ENCODE data around the gene CHTOP.
A peak's percentile ranks its signal among the peaks of the same experiment; 100 is the strongest.

CHTOP gene

DNA sequence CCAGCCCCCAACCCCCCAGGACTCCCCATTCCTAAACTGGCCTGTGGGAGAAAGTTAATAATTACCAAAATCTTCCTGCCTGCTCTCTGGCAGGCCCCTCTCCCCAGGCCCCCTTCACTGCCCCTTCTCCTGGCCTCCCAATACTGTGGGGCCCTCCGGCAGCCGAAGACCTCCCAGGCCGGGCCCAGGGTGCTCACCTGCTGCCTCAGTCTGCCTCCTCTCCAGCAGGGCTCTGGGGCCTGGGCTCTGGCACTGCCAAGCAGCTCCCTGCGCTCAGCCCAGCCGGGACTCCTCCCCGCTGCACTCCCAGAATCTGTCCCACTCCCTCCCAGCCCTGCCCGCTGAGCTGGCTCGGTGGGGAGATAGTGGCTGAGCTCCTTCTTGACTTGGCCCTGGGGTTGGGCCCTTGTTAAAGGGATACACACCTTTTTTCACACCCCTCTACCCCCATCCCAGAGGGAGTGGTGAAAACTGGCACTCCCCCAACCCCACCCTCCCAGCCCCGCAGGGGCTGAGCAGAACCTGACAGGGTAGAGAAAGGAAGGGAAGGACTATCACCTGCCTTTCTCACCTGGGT lies 21.0 kb upstream of the CHTOP start, which contains the start of gene S100A16:
S100A16 (minus strand) TSS at position 383 of the 577 bp plus-strand sequence. CDS start 4,986 bp downstream, outside the sequence.
- DNase-seq (ENCODE audit: low read depth in 2 of 2), result no peak

DNA sequence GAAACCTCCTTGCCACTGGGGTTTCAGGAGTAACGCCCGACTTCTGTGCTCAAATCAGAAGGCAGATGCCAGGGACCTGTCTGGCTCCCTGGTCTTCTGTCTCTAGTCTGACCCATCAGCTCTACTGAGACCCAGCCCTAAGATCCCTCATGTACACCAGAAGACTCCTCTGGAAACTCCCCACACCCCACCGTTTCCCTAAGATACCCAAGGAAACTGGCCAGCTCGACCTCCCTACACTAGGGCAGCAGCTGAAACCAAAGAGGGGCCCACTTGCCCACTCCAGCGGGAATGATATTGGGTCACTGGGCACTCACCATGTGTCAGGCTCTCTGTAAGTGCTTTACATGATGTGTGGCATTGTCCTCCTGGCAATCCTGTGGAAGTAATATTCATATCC lies 20.5 kb upstream of the CHTOP start:
- no peak for DNase-seq (ENCODE audit: low read depth in 2 of 2)

DNA sequence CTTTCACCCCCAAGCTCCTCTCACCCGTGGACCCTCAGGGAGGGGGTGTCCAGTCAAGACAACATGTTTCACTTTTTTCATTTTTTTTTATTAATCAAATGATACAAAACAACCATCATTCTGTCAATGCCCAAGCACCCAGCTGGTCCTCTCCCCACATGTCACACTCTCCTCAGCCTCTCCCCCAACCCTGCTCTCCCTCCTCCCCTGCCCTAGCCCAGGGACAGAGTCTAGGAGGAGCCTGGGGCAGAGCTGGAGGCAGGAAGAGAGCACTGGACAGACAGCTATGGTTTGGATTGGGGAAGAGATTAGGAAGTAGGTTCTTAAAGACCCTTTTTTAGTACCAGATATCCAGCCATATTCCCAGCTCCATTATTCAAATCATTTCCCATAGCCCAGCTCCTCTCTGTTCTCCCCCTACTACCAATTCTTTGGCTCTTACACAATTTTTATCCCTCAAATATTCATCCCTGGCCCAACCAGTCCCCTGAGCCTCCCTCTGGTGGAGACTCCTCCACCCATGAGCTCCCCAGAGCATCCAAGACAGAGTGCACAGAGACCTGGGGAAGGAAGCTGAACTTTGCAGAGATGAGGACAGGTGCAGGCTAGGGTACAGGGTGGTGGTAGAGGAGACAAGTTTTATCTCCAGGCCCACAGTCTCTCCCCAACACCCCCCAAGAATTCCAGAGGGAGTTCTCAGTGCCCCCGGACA lies 19.5 kb upstream of the CHTOP start:
- no peak for DNase-seq (ENCODE audit: low read depth in 2 of 2)

DNA sequence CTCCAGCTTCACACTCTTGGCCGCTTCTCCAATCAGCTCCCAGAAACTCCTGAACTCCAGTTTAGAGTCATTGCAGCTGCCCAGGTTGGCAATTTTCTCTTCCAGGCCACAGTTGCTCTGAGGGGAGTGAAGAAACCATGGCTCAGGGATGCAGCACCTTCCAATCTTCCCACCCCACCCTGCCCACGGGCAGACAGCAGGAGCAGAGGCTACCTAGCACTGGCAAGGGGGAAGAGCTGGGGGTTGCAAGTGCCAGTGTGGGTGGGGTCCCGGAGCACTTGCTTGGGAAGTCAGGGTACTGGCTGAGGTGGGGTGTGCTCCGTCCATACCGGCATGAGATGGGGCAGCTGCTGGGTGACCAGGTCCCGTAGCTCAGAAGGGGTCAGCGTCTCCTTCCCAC lies 19.0 kb upstream of the CHTOP start:
- no peak for DNase-seq (ENCODE audit: low read depth in 2 of 2)

DNA sequence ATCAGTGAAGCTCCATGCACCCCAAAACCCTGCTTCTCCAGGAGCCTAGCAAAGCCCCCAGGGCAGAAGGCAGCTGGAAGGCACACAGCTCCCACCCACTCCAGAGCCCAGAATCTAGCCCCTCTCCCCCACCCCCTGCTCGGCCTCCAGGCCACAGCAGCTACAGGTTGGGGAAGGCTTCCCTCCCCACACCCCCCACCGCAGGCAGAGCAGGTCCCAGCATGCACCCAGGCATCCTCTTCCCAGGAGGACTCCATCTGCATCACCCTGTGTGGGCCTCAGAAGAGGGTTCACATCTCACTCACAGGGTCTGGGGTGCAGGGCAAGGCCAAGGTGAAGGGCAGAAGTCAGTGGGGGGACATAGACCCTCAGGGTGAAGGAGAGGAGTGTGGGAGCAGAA lies 18.5 kb upstream of the CHTOP start:
- no peak for DNase-seq (ENCODE audit: low read depth in 2 of 2)

DNA sequence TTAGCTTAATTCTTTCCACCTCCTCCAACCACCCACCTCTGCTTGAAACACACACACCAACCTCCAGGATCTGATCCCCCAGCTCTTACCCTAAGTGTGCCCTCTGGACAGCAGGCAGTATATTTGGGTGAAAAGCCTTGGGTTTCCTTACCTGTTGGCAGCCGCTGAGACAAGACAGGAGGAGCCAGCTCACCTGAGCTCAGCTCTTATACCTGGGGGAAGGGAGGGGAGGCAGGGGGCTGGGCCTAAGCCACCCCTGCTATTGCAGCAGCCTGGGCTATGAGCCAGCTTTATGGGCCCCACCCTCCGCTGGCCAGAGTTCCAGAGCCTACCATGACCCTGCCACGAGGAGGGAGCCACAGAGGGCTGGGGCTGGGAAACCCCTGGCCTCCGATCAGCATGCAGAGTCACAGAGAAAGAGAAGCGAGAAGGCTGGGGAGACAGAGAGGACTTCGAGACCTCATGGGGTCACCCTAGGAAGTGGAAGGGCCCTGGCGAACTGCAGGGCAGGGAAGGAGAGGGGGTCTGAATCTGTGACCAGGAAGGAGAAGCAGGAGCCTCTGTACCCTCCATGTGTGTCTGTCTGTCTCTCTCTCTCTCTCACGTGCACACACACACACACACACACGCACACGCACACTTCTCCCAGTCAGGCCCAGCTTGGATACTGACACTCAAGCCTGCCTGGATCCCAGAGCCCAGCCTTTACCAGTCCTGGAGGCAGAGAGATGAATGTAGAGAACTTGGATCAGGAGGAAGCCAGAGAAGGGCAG lies 17.5 kb upstream of the CHTOP start, which contains the start of gene S100A14:
S100A14 (minus strand) TSS at position 182 of the 773 bp plus-strand sequence. CDS start 467 bp downstream, outside the sequence.
- no peak for DNase-seq (ENCODE audit: low read depth in 2 of 2)

DNA sequence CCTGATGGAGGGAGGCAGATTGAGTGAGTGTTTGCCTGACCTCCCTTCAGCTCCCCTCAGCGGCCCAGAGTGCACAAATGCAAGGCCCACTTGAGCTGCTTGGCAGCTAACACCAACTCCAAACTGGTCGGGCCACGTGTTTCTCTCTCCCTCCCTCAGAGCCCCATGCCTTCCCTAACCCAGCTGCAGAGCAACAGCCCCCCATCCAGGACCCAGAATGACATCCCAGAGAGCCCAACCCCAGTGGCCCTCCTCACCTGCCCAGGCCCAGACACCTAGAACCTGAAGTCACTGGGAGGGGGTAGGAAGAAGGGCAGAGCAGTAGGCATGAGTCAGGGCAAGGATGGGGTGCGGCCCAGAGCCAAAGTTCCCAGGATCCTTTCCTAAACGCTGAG lies 17.0 kb upstream of the CHTOP start:
- DNase-seq (ENCODE audit: low read depth in 2 of 2), result no peak

DNA sequence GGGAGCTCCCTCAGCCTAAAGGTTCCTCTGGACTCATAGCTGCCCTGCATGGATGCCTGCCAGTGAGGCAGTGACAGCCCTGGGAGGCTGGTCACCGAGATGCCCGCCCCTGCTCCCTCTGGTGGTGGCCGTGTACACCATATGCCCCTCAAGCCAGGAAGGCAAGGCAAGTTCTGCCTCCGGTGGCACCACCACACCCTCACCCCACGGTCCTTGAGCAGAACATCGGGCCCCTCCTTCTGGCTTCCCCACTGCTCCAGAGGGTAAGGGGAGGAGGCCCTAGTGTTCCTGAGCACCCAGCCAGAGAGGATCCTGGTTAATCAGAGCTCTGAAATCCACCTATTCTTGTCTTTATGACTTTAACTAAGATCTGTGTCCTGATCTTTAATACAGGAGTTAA lies 16.2 kb upstream of the CHTOP start:
- DNase-seq (ENCODE audit: low read depth in 2 of 2), result peak in 1 of 2 donors; percentile 64

DNA sequence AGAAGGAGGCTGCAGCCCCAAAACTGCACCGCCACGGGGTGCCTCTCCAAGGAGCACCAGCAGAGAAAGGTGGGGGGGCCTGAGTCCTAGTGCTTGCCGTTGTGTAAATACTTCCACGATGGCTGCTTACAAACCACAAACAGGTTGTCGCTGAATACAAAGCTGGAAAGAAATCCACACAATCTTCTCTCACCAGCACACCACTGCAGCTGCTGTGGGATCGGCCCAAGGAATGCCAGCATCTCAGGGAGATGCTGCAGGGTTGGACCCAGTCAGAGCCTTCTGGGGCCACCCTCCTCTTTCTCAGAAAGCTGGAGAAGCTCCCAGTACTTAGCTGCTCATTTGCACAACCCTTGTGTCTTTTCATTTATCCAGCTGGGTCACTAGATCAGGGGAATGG lies 14.7 kb upstream of the CHTOP start:
- DNase-seq (ENCODE audit: low read depth in 2 of 2), result no peak

DNA sequence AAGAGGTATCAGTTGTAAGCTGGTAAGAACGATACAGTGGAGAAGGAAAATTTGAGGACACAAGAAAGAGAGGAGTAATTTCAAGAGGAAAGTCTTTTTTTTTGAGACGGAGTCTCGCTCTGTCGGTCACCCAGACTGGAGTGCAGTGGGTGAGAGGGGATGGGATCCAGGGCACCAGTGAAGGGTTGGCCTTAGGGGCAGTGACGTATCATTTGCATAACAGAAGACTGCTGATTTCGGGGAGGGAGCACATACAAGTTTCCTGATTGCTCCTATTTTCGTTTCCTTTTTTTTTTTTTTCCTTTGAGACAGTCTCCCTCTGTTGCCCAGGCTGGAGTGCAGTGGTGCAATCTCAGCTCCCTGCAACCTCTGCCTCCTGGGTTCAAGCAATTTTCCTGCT lies 10.8 kb upstream of the CHTOP start:
- no peak for DNase-seq (ENCODE audit: low read depth in 2 of 2)

DNA sequence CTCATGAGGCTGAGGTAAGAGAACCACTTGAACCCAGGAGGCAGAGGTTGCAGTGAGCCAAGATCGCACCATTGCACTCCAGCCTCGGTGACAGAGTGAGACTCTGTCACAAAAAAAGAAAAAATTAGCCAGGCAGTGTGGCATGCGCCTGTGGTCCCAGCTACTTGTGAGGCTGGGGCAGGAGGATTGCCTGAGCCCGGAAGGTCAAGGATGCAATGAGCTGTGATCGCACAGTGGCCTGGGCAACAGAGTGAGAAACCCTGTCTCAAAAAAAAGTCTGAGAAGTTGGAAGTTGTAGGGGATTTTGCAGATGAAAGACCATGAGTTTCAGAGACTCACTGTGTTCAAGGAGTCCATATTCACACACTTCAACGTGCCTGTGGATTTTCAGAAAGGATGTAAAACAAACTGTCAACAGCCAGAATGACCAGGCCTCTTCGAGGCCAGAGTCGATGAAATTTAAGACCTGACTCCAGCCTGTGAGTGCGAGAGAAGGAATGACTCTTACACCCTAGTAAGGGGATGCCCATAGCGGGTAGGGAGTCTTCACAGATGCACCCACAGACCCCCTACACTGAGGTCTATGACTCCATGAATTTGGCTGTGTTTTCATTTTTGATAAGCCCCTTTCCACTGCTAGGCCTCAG lies 8.8 kb upstream of the CHTOP start:
- DNase-seq (ENCODE audit: low read depth in 2 of 2), result no peak

DNA sequence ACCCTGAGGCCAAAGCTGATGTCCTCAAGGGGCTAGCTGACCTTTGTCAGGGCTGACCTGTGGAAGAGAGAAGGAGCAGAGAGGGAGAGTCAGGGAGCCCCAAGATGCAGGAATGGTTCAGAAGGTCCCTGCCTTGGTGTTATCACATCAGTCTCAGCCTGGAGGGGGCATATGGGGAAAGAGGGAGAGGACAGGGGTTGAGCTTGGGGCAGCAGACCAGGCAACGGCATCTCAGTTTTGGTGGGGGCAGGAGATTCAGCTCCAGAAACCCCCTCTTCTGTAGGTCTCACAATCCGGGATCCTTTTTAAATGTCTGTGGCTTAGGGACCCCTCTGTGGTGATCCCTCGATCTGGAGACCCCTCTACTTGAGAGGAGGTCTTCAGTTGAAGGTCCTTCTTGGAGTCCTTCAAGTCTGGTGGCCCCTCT lies 7.4 kb upstream of the CHTOP start:
- DNase-seq (ENCODE audit: low read depth in 2 of 2), result no peak

DNA sequence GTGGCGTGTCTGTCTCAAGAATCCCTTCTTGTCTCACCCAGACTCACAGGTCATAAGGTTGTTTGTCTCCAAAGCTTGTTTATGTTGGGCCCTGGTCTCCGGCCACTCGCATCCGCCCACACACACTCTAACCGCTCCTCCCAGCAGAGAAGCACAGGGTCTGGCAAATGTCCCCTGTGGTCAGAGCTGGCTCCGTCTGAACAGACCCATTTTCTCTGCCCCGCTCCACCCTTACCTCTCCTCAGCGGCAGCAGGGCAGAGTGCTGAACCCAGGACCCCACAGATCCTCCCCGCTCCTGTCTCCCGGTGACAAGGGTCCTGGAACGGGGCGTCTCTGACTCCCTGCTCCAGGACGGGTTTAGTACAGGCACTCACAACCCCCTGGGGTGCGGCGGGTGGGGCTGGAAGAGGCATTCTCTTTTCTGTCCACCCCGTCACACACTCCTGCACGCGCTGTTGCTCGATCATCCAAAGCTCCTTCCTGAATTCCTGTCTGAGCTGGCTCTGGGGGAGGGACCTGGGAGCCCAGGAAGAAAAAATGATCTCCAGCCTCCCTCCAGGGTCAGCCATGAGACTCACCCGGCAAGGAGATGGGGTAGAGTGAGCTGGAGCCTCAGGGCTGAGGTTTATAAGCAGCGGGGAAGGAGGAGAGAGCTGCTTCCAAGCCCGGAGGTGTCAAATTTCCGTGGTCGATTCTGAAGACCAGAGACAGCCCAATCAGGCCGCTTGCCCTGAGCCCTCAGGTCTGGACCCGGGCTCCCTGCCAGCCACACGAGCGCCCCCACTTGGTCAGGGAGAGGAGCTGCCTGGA lies 6.8 kb upstream of the CHTOP start, which contains the start of gene S100A13:
S100A13 (minus strand) TSS at position 602 of the 811 bp plus-strand sequence. CDS start 1,033 bp downstream, outside the sequence.
- DNase-seq (ENCODE audit: low read depth in 2 of 2), result no peak

DNA sequence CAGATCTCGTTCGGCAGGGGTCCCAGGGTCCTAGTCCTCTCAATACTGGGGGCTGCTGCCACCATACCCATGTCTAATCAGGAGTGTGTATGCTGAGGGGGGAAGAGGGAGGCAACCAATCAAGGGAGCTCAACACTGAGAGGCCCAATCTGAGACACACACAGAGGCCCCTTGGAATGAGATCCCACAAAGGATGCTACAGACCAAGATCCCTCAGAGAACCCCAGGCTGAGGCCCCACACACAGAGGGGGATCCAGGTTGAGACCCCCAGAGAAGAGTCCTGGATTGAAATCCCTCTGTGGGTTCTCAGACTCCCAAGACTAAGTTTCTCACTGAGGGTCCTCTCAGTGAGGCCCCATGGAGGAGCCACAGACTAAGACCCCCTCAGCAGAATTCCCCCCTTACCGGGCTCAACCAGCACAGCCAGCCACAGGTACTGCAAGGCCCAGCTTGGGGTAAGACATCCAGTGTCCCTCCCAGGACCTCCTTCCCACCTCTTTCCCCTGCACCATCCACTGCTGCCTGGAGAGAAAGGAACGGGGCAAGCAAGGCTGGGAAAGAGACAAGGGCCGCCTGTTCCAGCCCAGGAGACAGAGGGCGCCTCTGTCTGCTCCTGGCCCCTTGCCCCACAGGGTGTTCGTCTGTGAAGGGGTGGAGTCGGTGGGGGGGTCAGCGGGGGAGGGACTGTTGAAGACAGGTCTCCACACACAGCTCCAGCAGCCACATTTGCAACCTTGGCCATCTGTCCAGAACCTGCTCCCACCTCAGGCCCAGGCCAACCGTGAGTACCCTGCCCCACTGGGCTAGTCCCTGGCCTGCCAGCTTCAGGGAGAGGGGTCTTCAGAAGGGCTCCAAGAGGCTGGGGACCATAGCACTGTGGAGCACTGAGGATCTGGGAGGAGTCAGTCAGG lies 5.9 kb upstream of the CHTOP start, which contains the start of gene S100A1:
S100A1 (plus strand) TSS at position 720 of the 912 bp plus-strand sequence. CDS start 2,088 bp downstream, outside the sequence.
- no peak for DNase-seq (ENCODE audit: low read depth in 2 of 2)

DNA sequence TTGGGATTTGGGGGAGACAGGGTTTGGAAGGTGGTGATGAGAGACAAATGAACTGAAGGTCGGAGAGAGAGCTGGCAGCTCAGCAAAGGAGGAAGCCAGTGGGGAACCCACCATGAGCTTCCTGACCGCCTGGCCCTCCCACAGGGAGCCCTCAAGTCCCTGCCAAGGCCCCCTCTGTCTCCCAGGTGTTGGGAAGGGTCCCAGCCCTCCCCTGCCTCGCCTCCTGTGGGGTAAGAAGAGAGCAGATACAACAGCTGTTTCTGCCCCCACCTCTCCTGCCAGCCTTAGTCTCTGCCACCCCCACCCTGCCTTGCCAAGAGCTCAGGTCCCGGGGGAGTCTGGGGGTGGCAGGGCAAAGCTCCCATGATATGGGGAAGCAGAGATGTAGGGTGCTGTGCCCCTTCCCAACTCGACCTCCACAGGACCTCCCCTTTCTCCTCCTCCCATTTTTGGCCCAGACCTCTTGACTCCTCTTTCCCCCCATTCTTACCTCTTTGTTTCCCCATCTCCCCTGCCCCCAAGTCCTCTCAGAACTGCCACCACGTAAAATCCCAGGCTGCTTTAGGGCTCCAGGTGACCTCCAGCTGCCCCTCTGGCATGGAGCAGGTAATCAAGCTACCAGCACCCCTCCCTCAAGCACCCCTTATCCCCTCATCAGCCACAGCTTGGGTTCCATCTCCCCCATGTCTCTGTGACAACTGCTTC lies 5.1 kb upstream of the CHTOP start:
- DNase-seq (ENCODE audit: low read depth in 2 of 2), result no peak

DNA sequence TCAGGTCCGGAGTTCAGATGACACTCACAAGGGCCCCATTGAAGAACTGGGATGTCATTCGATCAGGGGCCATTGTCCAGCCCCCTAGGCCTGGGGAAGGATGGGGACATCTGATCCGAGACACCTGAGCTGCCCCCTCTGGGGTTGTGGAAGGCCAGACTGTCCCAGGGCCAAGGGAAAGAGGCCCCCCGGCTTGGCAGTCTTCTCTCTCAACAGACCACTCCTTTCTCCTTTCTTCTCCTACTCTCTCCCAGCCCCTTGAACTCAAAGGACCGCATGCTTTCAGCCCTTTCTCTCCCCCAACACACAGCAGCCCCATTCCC lies 4.6 kb upstream of the CHTOP start:
- no peak for DNase-seq (ENCODE audit: low read depth in 2 of 2)

DNA sequence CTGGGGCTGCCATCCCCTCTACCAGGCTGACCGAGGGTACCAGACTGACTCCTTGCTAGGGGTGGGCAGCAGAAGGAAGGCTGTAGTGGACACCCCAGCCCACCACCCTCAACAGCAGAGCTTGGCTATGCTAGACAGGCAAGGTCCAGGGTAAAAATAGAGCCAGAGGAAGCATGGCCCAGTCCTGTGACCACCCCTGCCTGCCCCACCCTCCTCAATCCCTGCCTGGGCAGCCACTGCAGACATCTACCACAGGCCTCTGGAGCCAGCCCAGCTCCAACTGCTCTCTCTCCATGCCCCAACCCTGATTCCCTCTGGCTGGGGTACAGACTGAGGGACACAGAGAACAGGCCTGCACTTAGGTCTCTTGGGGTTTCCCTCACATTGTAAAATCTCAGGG lies 3.9 kb upstream of the CHTOP start:
- no peak for DNase-seq (ENCODE audit: low read depth in 2 of 2)

DNA sequence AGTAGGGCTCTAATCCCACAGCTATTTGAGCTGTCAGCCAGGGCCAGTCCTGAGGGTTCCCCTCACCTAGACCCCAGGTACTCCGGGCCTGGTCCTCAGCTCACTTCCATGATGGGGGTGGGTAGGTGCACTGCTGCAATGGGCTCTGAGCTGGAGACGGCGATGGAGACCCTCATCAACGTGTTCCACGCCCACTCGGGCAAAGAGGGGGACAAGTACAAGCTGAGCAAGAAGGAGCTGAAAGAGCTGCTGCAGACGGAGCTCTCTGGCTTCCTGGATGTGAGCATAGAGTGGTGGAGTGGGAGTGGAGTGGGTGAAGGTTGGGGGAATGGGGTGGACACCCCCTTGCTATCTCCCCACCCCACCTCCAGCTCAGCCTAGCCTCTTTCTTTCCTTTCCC lies 3.5 kb upstream of the CHTOP start:
- DNase-seq (ENCODE audit: low read depth in 2 of 2), result no peak

Data from stimulated activated CD8-positive, alpha-beta memory T cell treated with anti-CD3 and anti-CD28 coated beads, Interleukin-2, amount 100 ng/mL, for 48 hours (primary cell).